Liver (tissue), 9 donors: ENCODE results near the gene DKC1. TPM values are rescaled to one million over a fixed set of nuclear protein-coding genes. Genes with fewer than 3 reads are reported as not detected.

Source experiments
- DNase-seq: peaks from one replicate; pipeline ENCODE4 v3.0.0-alpha.2; 2017; ENCODE audit warnings: low spot score
- H3K27ac ChIP-seq, 2 donors: one replicate each; pipeline ENCODE4 v1.7.0; 2013; ENCODE audit warnings: inconsistent platforms in 2 of 2, low read length in 2 of 2, control low read depth in 1 of 2, low read depth in 1 of 2, mild to moderate bottlenecking in 1 of 2
- H3K27me3 ChIP-seq, 4 donors: one replicate each; pipeline versions ENCODE4 v1.6.1 to v1.7.0; 2013; ENCODE audit warnings: low read length in 3 of 4, inconsistent platforms in 1 of 4, mild to moderate bottlenecking in 1 of 4, moderate library complexity in 1 of 4; ENCODE audit not compliant: control insufficient read depth in 4 of 4, insufficient read depth in 4 of 4
- H3K36me3 ChIP-seq, 4 donors: one replicate each; pipeline versions ENCODE4 v1.6.1 to v1.7.0; 2013; ENCODE audit warnings: low read length in 3 of 4, mild to moderate bottlenecking in 3 of 4, low read depth in 1 of 4, moderate library complexity in 1 of 4; ENCODE audit not compliant: control insufficient read depth in 4 of 4, insufficient read depth in 3 of 4
- H3K4me1 ChIP-seq, 4 donors: one replicate each; pipeline versions ENCODE4 v1.6.1 to v1.7.0; 2013; ENCODE audit warnings: low read length in 3 of 4, mild to moderate bottlenecking in 3 of 4, moderate library complexity in 1 of 4; ENCODE audit not compliant: control insufficient read depth in 4 of 4, insufficient read depth in 4 of 4
- H3K4me3 ChIP-seq, 3 donors: one replicate each; pipeline versions ENCODE4 v1.6.1 to v1.7.0; 2013; ENCODE audit warnings: low read length in 3 of 3, control low read depth in 1 of 3, low read depth in 1 of 3, mild to moderate bottlenecking in 1 of 3
- H3K9ac ChIP-seq, 2 donors: one replicate each; pipeline ENCODE4 v1.7.0; 2013; ENCODE audit warnings: low read length in 2 of 2, mild to moderate bottlenecking in 2 of 2, moderate library complexity in 2 of 2, control low read depth in 1 of 2, low read depth in 1 of 2
- H3K9me3 ChIP-seq, 4 donors: one replicate each; pipeline versions ENCODE4 v1.6.1 to v1.7.0; 2013; ENCODE audit warnings: low read length in 3 of 4; ENCODE audit not compliant: control insufficient read depth in 4 of 4
- ATF3 ChIP-seq: IDR thresholded peaks from 2 replicates; pipeline ENCODE4 v1.6.1; 2016; ENCODE audit warnings: antibody characterized with exemption
- CTCF ChIP-seq: fragments of 150-350 bp; IDR thresholded peaks from 2 replicates; pipeline ENCODE4 v1.5.1; 2017; ENCODE audit warnings: improper control_type of control experiment, low read depth, low read length; ENCODE audit not compliant: missing input control
- EGR1 ChIP-seq, 2 donors: IDR thresholded peaks; 2 replicates each; pipeline ENCODE4 v1.6.1; 2016 to 2018; ENCODE audit warnings: antibody characterized with exemption in 2 of 2, low read depth in 2 of 2
- FOXA1 ChIP-seq: IDR thresholded peaks from 2 replicates; pipeline ENCODE4 v1.6.1; 2016; ENCODE audit warnings: antibody characterized with exemption
- FOXA2 ChIP-seq: IDR thresholded peaks from 2 replicates; pipeline ENCODE4 v1.6.1; 2016; ENCODE audit warnings: antibody characterized with exemption
- GABPA ChIP-seq, 2 donors: IDR thresholded peaks in 1 of 2; conservative IDR thresholded peaks in 1 of 2; 2 replicates each; pipeline ENCODE4 v1.6.1; 2016; ENCODE audit warnings: antibody characterized with exemption in 2 of 2, mild to moderate bottlenecking in 1 of 2, moderate library complexity in 1 of 2
- HNF4A ChIP-seq, 2 donors: conservative IDR thresholded peaks; 2 replicates each; pipeline ENCODE4 v1.6.1; 2016; ENCODE audit warnings: antibody characterized with exemption in 2 of 2, mild to moderate bottlenecking in 2 of 2
- HNF4G ChIP-seq: IDR thresholded peaks from 2 replicates; pipeline ENCODE4 v1.6.1; 2016; ENCODE audit warnings: antibody characterized with exemption
- JUND ChIP-seq, 2 donors: IDR thresholded peaks; 2 replicates each; pipeline ENCODE4 v1.6.1; 2016; ENCODE audit warnings: antibody characterized with exemption in 2 of 2
- MAX ChIP-seq: IDR thresholded peaks from 2 replicates; pipeline ENCODE4 v1.6.1; 2016; ENCODE audit warnings: antibody characterized with exemption
- NR2F2 ChIP-seq: IDR thresholded peaks from 2 replicates; pipeline ENCODE4 v1.6.1; 2016; ENCODE audit warnings: antibody characterized with exemption
- RAD21 ChIP-seq, 2 donors: IDR thresholded peaks; 2 replicates each; pipeline ENCODE4 v1.6.1; 2016; ENCODE audit warnings: antibody characterized with exemption in 2 of 2, mild to moderate bottlenecking in 2 of 2
- RXRA ChIP-seq, 2 donors: IDR thresholded peaks; 2 replicates each; pipeline ENCODE4 v1.6.1; 2017 to 2018; ENCODE audit warnings: antibody characterized with exemption in 2 of 2, mild to moderate bottlenecking in 1 of 2
- SP1 ChIP-seq: IDR thresholded peaks from 2 replicates; pipeline ENCODE4 v1.6.1; 2018; ENCODE audit warnings: antibody characterized with exemption, mild to moderate bottlenecking
- TAF1 ChIP-seq: conservative IDR thresholded peaks from 2 replicates; pipeline ENCODE4 v1.6.1; 2016; ENCODE audit warnings: antibody characterized with exemption, mild to moderate bottlenecking
- YY1 ChIP-seq: IDR thresholded peaks from 2 replicates; pipeline ENCODE4 v1.6.1; 2016; ENCODE audit warnings: antibody characterized with exemption, mild to moderate bottlenecking
- ZBTB33 ChIP-seq: IDR thresholded peaks from 2 replicates; pipeline ENCODE4 v1.6.1; 2016; ENCODE audit warnings: antibody characterized with exemption
- WGBS: extraction: QIAGEN DNeasy Blood & Tissue Kit; methylation state at CpG from one replicate; pipeline ENCODE4 v1.1.7; 2013; 5-methylcytosine and 5-hydroxymethylcytosine counted together
- polyA plus RNA-seq, 2 donors: library from polyadenylated mRNA; stranded (reverse) in 1 of 2; unstranded in 1 of 2; fragments of 200-250 nt in 1 of 2; fragments of >200 nt in 1 of 2; fragmentation: Nextera tagmentation in 1 of 2; extraction: Ambion mirVana in 1 of 2; gene quantifications; one replicate each; pipeline versions ENCODE4 v1.2.1 to v1.2.3, GENCODE V29; 2013 to 2015
- total RNA-seq, 2 donors: library from RNA; depleted of rRNA; stranded (reverse); fragments of >200 nt; gene quantifications; one replicate each; pipeline ENCODE4 v1.2.3, GENCODE V29; 2014
- TF ChIP-seq, protein P1 (sequence below): IDR thresholded peaks from 2 replicates; pipeline ENCODE4 v1.6.1; 2016; ENCODE audit warnings: antibody characterized with exemption, mild to moderate bottlenecking
- donor health status: healthy.
- donor health status: healthy.
- donor health status: healthy.
- donor health status: healthy.
- donor health status: healthy.

Gene DKC1
- total and polyA plus RNA-seq, 4 donors: 14.0 to 21.9 (median 16.5) TPM

DNA sequence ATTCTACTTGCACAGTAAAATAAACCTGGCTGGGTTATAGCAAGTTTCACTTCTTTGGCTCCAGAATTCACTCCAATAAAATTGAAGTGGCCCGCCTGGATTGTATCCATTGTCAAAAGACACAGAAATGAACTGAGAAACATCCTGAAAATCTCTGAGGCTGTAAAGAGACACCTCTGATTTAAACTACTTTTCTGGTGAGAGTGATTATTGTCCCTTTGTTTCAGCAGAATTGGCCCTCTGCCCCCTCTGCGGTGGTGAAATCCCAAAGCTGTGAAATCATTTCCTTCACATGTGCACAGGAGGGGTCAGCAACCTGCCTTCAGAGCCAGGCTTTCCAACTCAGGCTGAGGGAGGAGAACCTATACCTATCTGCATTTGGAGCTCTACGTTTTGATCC lies 34.8 kb upstream of the DKC1 start:
- Histone ChIP-seq H3K4me3 (no peak overlapping the region), H3K27me3 (no peaks in the 10 kb centered on the region), H3K9ac (no peak overlapping the region), H3K4me1 (peaks cover 5 to 24% (median 17%) of the 10 kb centered on the region in 4 donors), H3K27ac (peak overlapping the region; percentile 6 to 23), H3K9me3 (no peaks in the 10 kb centered on the region), H3K36me3 (no peaks in the 10 kb centered on the region)
- DNase-seq: no peak
- WGBS: 34% methylated on average over 3 of the region's 3 CpGs
- TF ChIP-seq ZBTB33 (no peak), JUND (IDR thresholded peaks at IDR 0.05) (peak in 1 of 2 donors; percentile 24), ATF3 (no peak), TAF1 (no peak), SP1 (peak; percentile 20), NR2F2 (peak; percentile 56), FOXA2 (no peak), CTCF (no peak), YY1 (no peak), RXRA (IDR thresholded peaks at IDR 0.05) (peak; percentile 59 to 75), GABPA (IDR thresholded peaks at IDR 0.05 in 1 of 2, conservative IDR thresholded peaks at IDR 0.05 in 1 of 2) (no peak), MAX (no peak), HNF4A (conservative IDR thresholded peaks at IDR 0.05) (peak; percentile 16 to 23)
- TF ChIP-seq, protein P1, sequence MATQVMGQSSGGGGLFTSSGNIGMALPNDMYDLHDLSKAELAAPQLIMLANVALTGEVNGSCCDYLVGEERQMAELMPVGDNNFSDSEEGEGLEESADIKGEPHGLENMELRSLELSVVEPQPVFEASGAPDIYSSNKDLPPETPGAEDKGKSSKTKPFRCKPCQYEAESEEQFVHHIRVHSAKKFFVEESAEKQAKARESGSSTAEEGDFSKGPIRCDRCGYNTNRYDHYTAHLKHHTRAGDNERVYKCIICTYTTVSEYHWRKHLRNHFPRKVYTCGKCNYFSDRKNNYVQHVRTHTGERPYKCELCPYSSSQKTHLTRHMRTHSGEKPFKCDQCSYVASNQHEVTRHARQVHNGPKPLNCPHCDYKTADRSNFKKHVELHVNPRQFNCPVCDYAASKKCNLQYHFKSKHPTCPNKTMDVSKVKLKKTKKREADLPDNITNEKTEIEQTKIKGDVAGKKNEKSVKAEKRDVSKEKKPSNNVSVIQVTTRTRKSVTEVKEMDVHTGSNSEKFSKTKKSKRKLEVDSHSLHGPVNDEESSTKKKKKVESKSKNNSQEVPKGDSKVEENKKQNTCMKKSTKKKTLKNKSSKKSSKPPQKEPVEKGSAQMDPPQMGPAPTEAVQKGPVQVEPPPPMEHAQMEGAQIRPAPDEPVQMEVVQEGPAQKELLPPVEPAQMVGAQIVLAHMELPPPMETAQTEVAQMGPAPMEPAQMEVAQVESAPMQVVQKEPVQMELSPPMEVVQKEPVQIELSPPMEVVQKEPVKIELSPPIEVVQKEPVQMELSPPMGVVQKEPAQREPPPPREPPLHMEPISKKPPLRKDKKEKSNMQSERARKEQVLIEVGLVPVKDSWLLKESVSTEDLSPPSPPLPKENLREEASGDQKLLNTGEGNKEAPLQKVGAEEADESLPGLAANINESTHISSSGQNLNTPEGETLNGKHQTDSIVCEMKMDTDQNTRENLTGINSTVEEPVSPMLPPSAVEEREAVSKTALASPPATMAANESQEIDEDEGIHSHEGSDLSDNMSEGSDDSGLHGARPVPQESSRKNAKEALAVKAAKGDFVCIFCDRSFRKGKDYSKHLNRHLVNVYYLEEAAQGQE: no peak

DNA sequence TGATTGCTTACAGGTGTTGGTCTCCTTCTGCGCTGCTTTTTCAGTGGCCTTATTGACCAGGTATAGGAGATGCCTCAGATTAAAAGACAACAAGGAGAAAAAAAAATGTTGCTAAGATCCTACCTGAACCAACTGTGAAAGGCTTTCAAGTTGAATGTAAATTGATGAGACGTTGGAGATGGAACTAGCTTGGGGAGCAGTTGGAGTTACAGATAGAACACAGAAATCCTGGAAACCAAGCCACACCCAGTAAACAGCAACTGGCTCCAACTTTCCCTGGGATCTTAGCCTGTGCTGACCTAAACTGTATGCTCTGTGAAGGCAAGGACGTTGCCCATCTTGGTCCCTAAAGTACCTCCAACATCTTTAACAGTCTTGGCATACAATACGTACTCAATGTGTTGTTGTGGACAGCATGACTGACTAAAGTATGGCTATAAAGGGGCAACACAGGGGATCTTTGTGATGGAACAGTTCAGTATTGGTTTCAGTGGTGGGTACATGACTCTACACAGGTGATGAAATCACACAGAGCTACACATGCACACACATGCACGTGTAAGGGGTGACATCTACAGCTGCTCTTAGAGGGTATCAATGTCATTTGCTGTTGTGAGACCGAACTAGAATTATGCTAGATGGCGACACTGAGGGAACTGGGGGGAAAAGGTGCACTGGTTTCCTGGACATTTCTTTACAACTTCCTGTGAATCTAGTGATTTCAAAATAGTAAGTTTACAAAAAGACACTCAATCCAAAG lies 34.1 kb upstream of the DKC1 start:
- 82% methylated on average over 7 of the region's 7 CpGs for WGBS
- Histone ChIP-seq H3K4me3 (no peak overlapping the region), H3K36me3 (no peaks in the 10 kb centered on the region), H3K27ac (peak overlapping the region in 1 of 2 donors; percentile 6), H3K27me3 (no peaks in the 10 kb centered on the region), H3K9me3 (no peaks in the 10 kb centered on the region), H3K4me1 (peaks cover 5 to 24% (median 17%) of the 10 kb centered on the region in 4 donors), H3K9ac (no peak overlapping the region)
- no peak for DNase-seq
- no peak for TF ChIP-seq FOXA2
- TF ChIP-seq RAD21 (IDR thresholded peaks at IDR 0.05): no peak
- no peak for TF ChIP-seq TAF1
- no peak for TF ChIP-seq EGR1 (IDR thresholded peaks at IDR 0.05; ENCODE audit: low read depth in 2 of 2)
- TF ChIP-seq YY1: no peak
- TF ChIP-seq GABPA (IDR thresholded peaks at IDR 0.05 in 1 of 2, conservative IDR thresholded peaks at IDR 0.05 in 1 of 2): no peak
- no peak for TF ChIP-seq HNF4A (conservative IDR thresholded peaks at IDR 0.05)
- no peak for TF ChIP-seq HNF4G
- TF ChIP-seq JUND (IDR thresholded peaks at IDR 0.05): no peak
- TF ChIP-seq MAX: no peak
- TF ChIP-seq SP1: no peak
- TF ChIP-seq CTCF: no peak
- TF ChIP-seq FOXA1: no peak
- no peak for TF ChIP-seq NR2F2
- TF ChIP-seq ATF3: no peak
- no peak for TF ChIP-seq RXRA (IDR thresholded peaks at IDR 0.05)
